Astrocyte (in vitro differentiated cells and primary cell): ENCODE data around the gene PTPRT. TPM values are rescaled to one million over a fixed set of nuclear protein-coding genes. Genes with fewer than 3 reads are reported as not detected.

Experiments used
- DNase-seq: peaks from one replicate; pipeline ENCODE4 v3.0.0-alpha.2; 2010; ENCODE audit warnings: low read depth
- FAIRE-seq: peaks from 2 replicates; lab custom pipeline; 2011; peaks lifted over from hg19 to GRCh38; lab: Jason Lieb, UNC
- H2AFZ ChIP-seq: 2 replicates; pipeline ENCODE4 v1.6.0; 2012; ENCODE audit warnings: low read depth, low read length, inconsistent platforms
- H3K27ac ChIP-seq: 2 replicates; pipeline ENCODE4 v1.5.1; 2011; ENCODE audit warnings: low read depth, low read length, inconsistent platforms
- H3K27me3 ChIP-seq: 2 replicates; pipeline ENCODE4 v1.6.0; 2011; ENCODE audit warnings: low read length, inconsistent platforms; ENCODE audit not compliant: insufficient read depth
- H3K36me3 ChIP-seq: 2 replicates; pipeline ENCODE4 v1.5.1; 2011; ENCODE audit warnings: low read length, inconsistent platforms; ENCODE audit not compliant: insufficient read depth
- H3K4me1 ChIP-seq: 2 replicates; pipeline ENCODE4 v1.5.1; 2011; ENCODE audit warnings: low read length, inconsistent platforms; ENCODE audit not compliant: insufficient read depth
- H3K4me2 ChIP-seq: 2 replicates; pipeline ENCODE4 v1.6.0; 2012; ENCODE audit warnings: low read length, inconsistent platforms
- H3K4me3 ChIP-seq: 2 replicates; pipeline ENCODE4 v1.5.1; 2011; ENCODE audit warnings: low read depth, mild to moderate bottlenecking, low read length, inconsistent platforms; ENCODE audit not compliant: insufficient read depth
- H3K79me2 ChIP-seq: 2 replicates; pipeline ENCODE4 v1.6.0; 2012; ENCODE audit warnings: mild to moderate bottlenecking, low read length, inconsistent platforms; ENCODE audit not compliant: insufficient read depth
- H3K9ac ChIP-seq: 2 replicates; pipeline ENCODE4 v1.6.0; 2012; ENCODE audit warnings: mild to moderate bottlenecking, low read length, inconsistent platforms
- H3K9me3 ChIP-seq: 2 replicates; pipeline ENCODE4 v1.5.1; 2012; ENCODE audit warnings: low read depth, mild to moderate bottlenecking, low read length, inconsistent platforms; ENCODE audit not compliant: insufficient read depth
- H4K20me1 ChIP-seq: 2 replicates; pipeline ENCODE4 v1.6.0; 2012; ENCODE audit warnings: low read length, inconsistent platforms; ENCODE audit not compliant: insufficient read depth
- H3K27ac Mint-ChIP-seq: one replicate; pipeline ENCODE4 v1.8.0; 2021; ENCODE audit warnings: mild to moderate bottlenecking, mixed read lengths; ENCODE audit not compliant: unreplicated experiment
- H3K27me3 Mint-ChIP-seq: one replicate; pipeline ENCODE4 v1.8.0; 2021; ENCODE audit warnings: low read depth, mixed read lengths; ENCODE audit not compliant: unreplicated experiment
- H3K36me3 Mint-ChIP-seq: one replicate; pipeline ENCODE4 v1.8.0; 2021; ENCODE audit warnings: low read depth, mixed read lengths; ENCODE audit not compliant: unreplicated experiment
- H3K4me1 Mint-ChIP-seq: one replicate; pipeline ENCODE4 v1.8.0; 2021; ENCODE audit warnings: low read depth, mixed read lengths; ENCODE audit not compliant: unreplicated experiment
- H3K4me3 Mint-ChIP-seq: one replicate; pipeline ENCODE4 v1.8.0; 2021; ENCODE audit warnings: mild to moderate bottlenecking, moderate library complexity, mixed read lengths; ENCODE audit not compliant: unreplicated experiment
- H3K9me3 Mint-ChIP-seq: one replicate; pipeline ENCODE4 v1.8.0; 2021; ENCODE audit warnings: mild to moderate bottlenecking, mixed read lengths; ENCODE audit not compliant: unreplicated experiment
- EZH2 ChIP-seq: IDR thresholded peaks from 2 replicates; pipeline ENCODE4 v1.6.1; 2012; ENCODE audit warnings: mild to moderate bottlenecking, low read length, inconsistent platforms; ENCODE audit not compliant: insufficient read depth
- total RNA-seq: library from RNA; stranded (reverse); gene quantifications from 2 replicates; pipeline ENCODE4 v1.2.1, GENCODE V29; 2021
- TF ChIP-seq, protein P1 (sequence below): IDR thresholded peaks from 2 replicates; pipeline ENCODE4 v1.5.1; 2011; ENCODE audit warnings: low read depth, mild to moderate bottlenecking, inconsistent platforms, low read length, moderate library complexity; ENCODE audit not compliant: insufficient read depth

PTPRT gene
- total RNA-seq, 1 donor from 2014 or later: 0.25 TPM

DNA sequence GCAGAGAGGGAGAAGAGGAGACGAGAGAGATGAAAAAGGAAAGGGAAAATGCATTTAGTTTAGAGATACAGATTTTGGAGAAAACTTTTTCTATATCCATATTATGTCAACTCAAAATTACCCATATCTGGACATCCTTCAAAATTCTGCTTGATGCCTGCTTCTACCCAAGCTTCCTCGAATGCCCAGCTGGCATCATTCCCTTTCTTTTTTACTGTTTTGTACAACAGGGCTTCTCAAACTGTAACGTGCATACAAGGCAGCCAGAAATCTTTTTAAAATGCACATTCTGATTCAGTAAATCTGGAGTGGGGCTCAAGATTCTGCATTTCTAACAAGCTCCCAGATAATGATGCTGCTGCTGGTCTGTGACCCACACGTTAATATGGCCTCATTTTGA is 1108.8 kb downstream of the PTPRT start:
- peaks cover 3% of the 10 kb centered on the region for H3K9me3 Mint-ChIP-seq
- no peak overlapping the region for H3K4me3 ChIP-seq
- no peak overlapping the region for H3K4me3 Mint-ChIP-seq
- H3K36me3 Mint-ChIP-seq: no peaks in the 10 kb centered on the region
- H3K36me3 ChIP-seq: no peaks in the 10 kb centered on the region
- no peaks in the 10 kb centered on the region for H3K79me2 ChIP-seq
- no peaks in the 10 kb centered on the region for H3K4me1 Mint-ChIP-seq
- no peaks in the 10 kb centered on the region for H3K27me3 ChIP-seq
- no peak overlapping the region for H3K27ac Mint-ChIP-seq
- no peak for DNase-seq
- H3K27me3 Mint-ChIP-seq: no peaks in the 10 kb centered on the region
- FAIRE-seq: no peak
- H4K20me1 ChIP-seq: no peaks in the 10 kb centered on the region
- peaks cover 8% of the 10 kb centered on the region for H3K9me3 ChIP-seq
- TF ChIP-seq, protein P1, sequence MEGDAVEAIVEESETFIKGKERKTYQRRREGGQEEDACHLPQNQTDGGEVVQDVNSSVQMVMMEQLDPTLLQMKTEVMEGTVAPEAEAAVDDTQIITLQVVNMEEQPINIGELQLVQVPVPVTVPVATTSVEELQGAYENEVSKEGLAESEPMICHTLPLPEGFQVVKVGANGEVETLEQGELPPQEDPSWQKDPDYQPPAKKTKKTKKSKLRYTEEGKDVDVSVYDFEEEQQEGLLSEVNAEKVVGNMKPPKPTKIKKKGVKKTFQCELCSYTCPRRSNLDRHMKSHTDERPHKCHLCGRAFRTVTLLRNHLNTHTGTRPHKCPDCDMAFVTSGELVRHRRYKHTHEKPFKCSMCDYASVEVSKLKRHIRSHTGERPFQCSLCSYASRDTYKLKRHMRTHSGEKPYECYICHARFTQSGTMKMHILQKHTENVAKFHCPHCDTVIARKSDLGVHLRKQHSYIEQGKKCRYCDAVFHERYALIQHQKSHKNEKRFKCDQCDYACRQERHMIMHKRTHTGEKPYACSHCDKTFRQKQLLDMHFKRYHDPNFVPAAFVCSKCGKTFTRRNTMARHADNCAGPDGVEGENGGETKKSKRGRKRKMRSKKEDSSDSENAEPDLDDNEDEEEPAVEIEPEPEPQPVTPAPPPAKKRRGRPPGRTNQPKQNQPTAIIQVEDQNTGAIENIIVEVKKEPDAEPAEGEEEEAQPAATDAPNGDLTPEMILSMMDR: no peak
- no peak for TF ChIP-seq EZH2
- no peak overlapping the region for H3K27ac ChIP-seq
- no peak overlapping the region for H3K4me2 ChIP-seq
- H2AFZ ChIP-seq: no peak overlapping the region
- H3K9ac ChIP-seq: no peak overlapping the region
- H3K4me1 ChIP-seq: no peaks in the 10 kb centered on the region

DNA sequence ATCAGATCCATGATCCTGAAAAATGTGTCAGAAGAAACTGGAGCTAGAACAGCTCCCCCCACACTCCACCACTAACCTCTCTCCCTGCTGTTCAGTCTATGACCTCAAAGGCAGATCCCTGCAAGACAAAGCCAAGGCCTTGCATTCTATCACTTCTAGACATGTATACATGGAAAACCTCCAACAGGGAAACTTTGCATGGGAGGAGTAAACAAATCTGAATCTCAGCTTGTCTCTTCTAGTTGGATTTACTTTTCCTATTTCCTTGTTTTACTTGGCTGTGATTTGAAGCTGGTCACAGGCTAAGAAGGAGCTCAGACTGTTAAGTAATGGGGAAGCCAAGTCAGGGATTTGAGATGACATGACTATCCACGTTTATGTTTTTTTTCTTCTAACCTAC is 1114.8 kb downstream of the PTPRT start:
- Histone ChIP-seq H3K4me2 (no peak overlapping the region), H3K27me3 (no peaks in the 10 kb centered on the region), H3K36me3 (no peaks in the 10 kb centered on the region), H3K4me3 (no peak overlapping the region), H3K4me1 (no peaks in the 10 kb centered on the region), H3K9me3 (peaks cover 2% of the 10 kb centered on the region), H2AFZ (no peak overlapping the region), H4K20me1 (no peaks in the 10 kb centered on the region), H3K9ac (no peak overlapping the region), H3K27ac (no peak overlapping the region), H3K79me2 (no peaks in the 10 kb centered on the region)
- Mint-ChIP-seq H3K4me3 (no peak overlapping the region), H3K4me1 (no peaks in the 10 kb centered on the region), H3K27ac (no peak overlapping the region), H3K36me3 (no peaks in the 10 kb centered on the region), H3K27me3 (no peaks in the 10 kb centered on the region), H3K9me3 (peaks cover 5% of the 10 kb centered on the region)
- TF ChIP-seq, protein P1: no peak
- no peak for TF ChIP-seq EZH2
- FAIRE-seq: no peak
- no peak for DNase-seq

DNA sequence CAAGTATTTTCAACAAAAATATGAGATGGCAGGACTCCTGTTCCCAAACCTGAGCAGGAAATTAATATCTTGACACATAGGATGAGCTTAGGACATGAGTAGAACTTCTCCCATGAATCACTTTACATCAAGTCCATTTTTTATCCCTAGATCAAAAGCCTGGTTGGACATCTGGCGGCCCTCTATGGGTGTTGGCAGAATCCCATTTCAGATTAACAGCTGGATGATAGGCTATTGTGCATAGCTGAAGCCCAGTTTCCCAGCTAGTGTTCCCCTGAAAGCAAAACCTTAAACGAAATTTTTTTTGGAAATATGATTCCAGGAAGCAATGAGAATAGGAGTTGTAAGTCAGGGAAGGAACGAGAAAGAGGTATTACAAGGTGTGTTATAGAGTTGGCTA is 1122.1 kb downstream of the PTPRT start:
- Histone ChIP-seq H3K79me2 (no peaks in the 10 kb centered on the region), H3K9me3 (peaks cover 2% of the 10 kb centered on the region), H2AFZ (no peak overlapping the region), H4K20me1 (no peaks in the 10 kb centered on the region), H3K4me2 (no peak overlapping the region), H3K27ac (no peak overlapping the region), H3K36me3 (no peaks in the 10 kb centered on the region), H3K4me1 (no peaks in the 10 kb centered on the region), H3K4me3 (no peak overlapping the region), H3K9ac (no peak overlapping the region), H3K27me3 (no peaks in the 10 kb centered on the region)
- TF ChIP-seq, protein P1: no peak
- TF ChIP-seq EZH2: no peak
- Mint-ChIP-seq H3K36me3 (no peaks in the 10 kb centered on the region), H3K9me3 (peaks cover 1% of the 10 kb centered on the region), H3K27ac (no peak overlapping the region), H3K27me3 (no peaks in the 10 kb centered on the region), H3K4me1 (no peaks in the 10 kb centered on the region), H3K4me3 (no peak overlapping the region)
- FAIRE-seq (no peak), DNase-seq (no peak)
